ENCODE results near the gene KIF5C. TPM values are rescaled to one million over a fixed set of nuclear protein-coding genes. Genes with fewer than 3 reads are reported as not detected.

KIF5C gene
- total and polyA plus RNA-seq, 7 donors, result 0.22 to 1.1 (median 0.59) TPM

GRCh38 chr2:149023091-149023490 lies 148.1 kb downstream of the KIF5C start:
- intact Hi-C loops (cut with DNase I), result loop anchor here in 1 of 2 donors (10.0 kb wide), 1 partner anchor 282 kb away; no protein-coding TSS in a partner anchor
- H3K4me3 ChIP-seq, result no peak overlapping the region
- WGBS, 3 donors, result 86 to 92% (median 90%) methylated on average over 6 of the region's 6 CpGs
- no peak for ATAC-seq
- no peaks in the 10 kb centered on the region for H3K36me3 ChIP-seq (ENCODE audit: insufficient read depth in 1 of 2, low read depth in 1 of 2)
- DNase-seq, result no peak
- no peaks in the 10 kb centered on the region for H3K4me1 ChIP-seq
- no peak overlapping the region for H3K27ac ChIP-seq
- H3K27me3 ChIP-seq (ENCODE audit: insufficient read depth in 3 of 3, low read length in 2 of 3), result no peaks in the 10 kb centered on the region
- TF ChIP-seq, protein P1, sequence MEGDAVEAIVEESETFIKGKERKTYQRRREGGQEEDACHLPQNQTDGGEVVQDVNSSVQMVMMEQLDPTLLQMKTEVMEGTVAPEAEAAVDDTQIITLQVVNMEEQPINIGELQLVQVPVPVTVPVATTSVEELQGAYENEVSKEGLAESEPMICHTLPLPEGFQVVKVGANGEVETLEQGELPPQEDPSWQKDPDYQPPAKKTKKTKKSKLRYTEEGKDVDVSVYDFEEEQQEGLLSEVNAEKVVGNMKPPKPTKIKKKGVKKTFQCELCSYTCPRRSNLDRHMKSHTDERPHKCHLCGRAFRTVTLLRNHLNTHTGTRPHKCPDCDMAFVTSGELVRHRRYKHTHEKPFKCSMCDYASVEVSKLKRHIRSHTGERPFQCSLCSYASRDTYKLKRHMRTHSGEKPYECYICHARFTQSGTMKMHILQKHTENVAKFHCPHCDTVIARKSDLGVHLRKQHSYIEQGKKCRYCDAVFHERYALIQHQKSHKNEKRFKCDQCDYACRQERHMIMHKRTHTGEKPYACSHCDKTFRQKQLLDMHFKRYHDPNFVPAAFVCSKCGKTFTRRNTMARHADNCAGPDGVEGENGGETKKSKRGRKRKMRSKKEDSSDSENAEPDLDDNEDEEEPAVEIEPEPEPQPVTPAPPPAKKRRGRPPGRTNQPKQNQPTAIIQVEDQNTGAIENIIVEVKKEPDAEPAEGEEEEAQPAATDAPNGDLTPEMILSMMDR (IDR thresholded peaks at IDR 0.05), result no peak
- H3K9me3 ChIP-seq, result no peaks in the 10 kb centered on the region

GRCh38 chr2:149027590-149028250 lies 152.7 kb downstream of the KIF5C start:
- Histone ChIP-seq H3K36me3 (ENCODE audit: insufficient read depth in 1 of 2, low read depth in 1 of 2) (no peaks in the 10 kb centered on the region), H3K27ac (no peak overlapping the region), H3K9me3 (no peaks in the 10 kb centered on the region), H3K4me3 (no peak overlapping the region), H3K4me1 (no peaks in the 10 kb centered on the region), H3K27me3 (ENCODE audit: insufficient read depth in 3 of 3, low read length in 2 of 3) (peaks cover 0 to 4% (median 3%) of the 10 kb centered on the region in 3 donors)
- intact Hi-C loops (cut with DNase I), result loop anchor here in 1 of 2 donors (10.0 kb wide), 1 partner anchor 277 kb away; no protein-coding TSS in a partner anchor
- TF ChIP-seq, protein P1 (IDR thresholded peaks at IDR 0.05), result no peak
- no peak for DNase-seq
- ATAC-seq, result no peak
- 68 to 73% (median 73%) methylated on average over 7 of the region's 7 CpGs for WGBS, 3 donors

GRCh38 chr2:149028377-149028776 lies 153.3 kb downstream of the KIF5C start:
- Histone ChIP-seq H3K27ac (no peak overlapping the region), H3K9me3 (no peaks in the 10 kb centered on the region), H3K27me3 (ENCODE audit: insufficient read depth in 3 of 3, low read length in 2 of 3) (peaks cover 0 to 4% (median 3%) of the 10 kb centered on the region in 3 donors), H3K36me3 (ENCODE audit: insufficient read depth in 1 of 2, low read depth in 1 of 2) (no peaks in the 10 kb centered on the region), H3K4me1 (no peaks in the 10 kb centered on the region), H3K4me3 (no peak overlapping the region)
- TF ChIP-seq, protein P1 (IDR thresholded peaks at IDR 0.05), result no peak
- WGBS, 3 donors, result 78 to 79% (median 79%) methylated on average over 6 of the region's 6 CpGs
- DNase-seq (no peak), ATAC-seq (no peak)
- intact Hi-C loops (cut with DNase I), result loop anchor here in 1 of 2 donors (10.0 kb wide), 1 partner anchor 276 kb away; no protein-coding TSS in a partner anchor

DNA sequence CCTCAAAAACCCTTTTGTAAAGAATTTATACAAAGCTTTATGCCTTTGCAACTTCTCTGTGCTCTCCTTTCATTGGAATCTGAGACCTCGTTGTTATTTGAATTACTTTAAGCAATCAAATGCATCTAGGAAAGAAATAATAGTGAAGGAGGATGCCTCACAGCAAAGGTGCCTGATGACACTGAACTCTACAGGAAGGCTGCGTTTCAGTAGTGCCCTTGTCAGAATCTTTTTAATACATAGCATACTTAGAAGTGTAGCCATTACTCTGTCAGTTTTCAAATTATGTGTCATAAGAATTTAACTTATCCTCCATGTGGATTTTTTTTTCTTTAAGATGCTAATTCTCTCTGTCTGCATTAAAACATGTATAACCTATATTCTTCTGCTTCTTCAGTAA lies 153.9 kb downstream of the KIF5C start:
- Histone ChIP-seq H3K9me3 (no peaks in the 10 kb centered on the region), H3K4me1 (no peaks in the 10 kb centered on the region), H3K27me3 (ENCODE audit: insufficient read depth in 3 of 3, low read length in 2 of 3) (peaks cover 0 to 4% (median 3%) of the 10 kb centered on the region in 3 donors), H3K36me3 (ENCODE audit: insufficient read depth in 1 of 2, low read depth in 1 of 2) (no peaks in the 10 kb centered on the region), H3K4me3 (no peak overlapping the region), H3K27ac (no peak overlapping the region)
- ATAC-seq (no peak), DNase-seq (no peak)
- 75 to 76% (median 76%) methylated on average over 2 of the region's 2 CpGs for WGBS, 3 donors
- intact Hi-C loops (cut with DNase I), result loop anchor here in 1 of 2 donors (10.0 kb wide), 1 partner anchor 276 kb away; no protein-coding TSS in a partner anchor
- TF ChIP-seq, protein P1 (IDR thresholded peaks at IDR 0.05), result no peak

Data from psoas muscle (tissue), 8 donors.